A673 (cell line): ENCODE results near the gene MAPK11.

Source experiments
- EZH2 ChIP-seq: fragments of 200-600 bp; sonication (generic); IDR thresholded peaks from 2 replicates; pipeline ENCODE4 v1.6.1; 2017; ENCODE audit warnings: borderline replicate concordance, low read depth, mild to moderate bottlenecking, mixed read lengths, antibody characterized with exemption, low read length; ENCODE audit not compliant: poor library complexity, severe bottlenecking
- TF ChIP-seq, protein P1 (sequence below): fragments of 300-800, 200-600 bp; sonication (generic); conservative IDR thresholded peaks from 2 replicates; pipeline ENCODE4 v1.5.1; 2017; ENCODE audit warnings: low read depth, mild to moderate bottlenecking, antibody characterized with exemption, low read length, moderate library complexity, mixed read lengths

DNA sequence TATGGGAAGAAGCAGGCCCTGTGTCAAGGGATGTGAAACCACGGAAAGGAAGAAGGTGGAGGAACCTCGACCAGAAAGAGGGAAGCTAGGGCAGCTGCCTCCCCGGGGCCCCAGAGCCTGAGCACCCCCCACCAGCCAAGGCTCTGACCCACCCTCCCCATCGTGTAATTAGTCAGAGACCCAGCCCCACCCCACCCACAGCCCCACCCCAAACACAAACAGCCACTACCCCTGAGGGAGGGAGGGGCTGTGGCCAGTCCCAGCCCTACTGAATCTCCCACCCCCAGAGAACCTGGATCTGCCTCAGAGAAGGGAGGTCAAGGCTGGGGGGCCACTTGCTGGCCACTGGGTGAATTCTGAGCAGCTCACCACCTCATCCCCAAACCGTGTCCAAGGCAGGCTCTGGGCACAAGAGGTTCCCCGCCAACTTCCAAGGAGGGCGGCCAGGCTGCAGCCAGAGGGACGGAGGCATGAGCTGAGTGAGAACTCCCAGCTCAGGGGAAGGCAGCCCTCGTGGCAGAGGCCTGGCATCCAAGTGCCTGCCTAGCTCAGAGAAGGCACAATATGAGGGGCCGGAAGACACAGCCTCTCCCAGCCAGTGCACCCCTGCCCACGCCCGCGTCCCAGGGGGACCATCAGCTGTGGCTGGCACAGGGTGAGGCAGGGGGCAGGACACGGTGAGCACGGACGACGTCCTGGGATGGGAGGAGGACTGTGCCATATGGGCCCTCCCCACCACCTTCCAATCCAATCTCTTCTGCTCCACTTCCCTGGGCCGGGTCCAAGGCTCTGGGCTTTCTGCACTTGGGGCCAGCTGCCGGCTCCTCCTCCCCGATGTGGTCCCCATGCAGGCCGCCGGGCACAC, 34.6 kb upstream of the MAPK11 start:
- TF ChIP-seq, protein P1, sequence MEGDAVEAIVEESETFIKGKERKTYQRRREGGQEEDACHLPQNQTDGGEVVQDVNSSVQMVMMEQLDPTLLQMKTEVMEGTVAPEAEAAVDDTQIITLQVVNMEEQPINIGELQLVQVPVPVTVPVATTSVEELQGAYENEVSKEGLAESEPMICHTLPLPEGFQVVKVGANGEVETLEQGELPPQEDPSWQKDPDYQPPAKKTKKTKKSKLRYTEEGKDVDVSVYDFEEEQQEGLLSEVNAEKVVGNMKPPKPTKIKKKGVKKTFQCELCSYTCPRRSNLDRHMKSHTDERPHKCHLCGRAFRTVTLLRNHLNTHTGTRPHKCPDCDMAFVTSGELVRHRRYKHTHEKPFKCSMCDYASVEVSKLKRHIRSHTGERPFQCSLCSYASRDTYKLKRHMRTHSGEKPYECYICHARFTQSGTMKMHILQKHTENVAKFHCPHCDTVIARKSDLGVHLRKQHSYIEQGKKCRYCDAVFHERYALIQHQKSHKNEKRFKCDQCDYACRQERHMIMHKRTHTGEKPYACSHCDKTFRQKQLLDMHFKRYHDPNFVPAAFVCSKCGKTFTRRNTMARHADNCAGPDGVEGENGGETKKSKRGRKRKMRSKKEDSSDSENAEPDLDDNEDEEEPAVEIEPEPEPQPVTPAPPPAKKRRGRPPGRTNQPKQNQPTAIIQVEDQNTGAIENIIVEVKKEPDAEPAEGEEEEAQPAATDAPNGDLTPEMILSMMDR: no peak
- TF ChIP-seq EZH2: no peak
